OCI-LY3 (cell line): ENCODE measurements around the gene RAD51B.

Source experiments
- CTCF ChIP-seq: fragments of 200-600, 300-600 bp; sonication (generic); IDR thresholded peaks from 2 replicates; pipeline ENCODE4 v1.5.1; 2014; ENCODE audit warnings: antibody characterized with exemption, low read length, low read depth
- EZH2phosphoT487 ChIP-seq: fragments of 200-600 bp; shearing (Covaris generic); IDR thresholded peaks from 2 replicates; pipeline ENCODE4 v1.6.1; 2018; ENCODE audit warnings: antibody characterized with exemption, mixed run types, low read depth

GRCh38 chr14:68550338-68550715, 730.7 kb downstream of the RAD51B start:
- TF ChIP-seq CTCF (no peak), EZH2phosphoT487 (no peak)
